Stimulated activated naive CD8-positive, alpha-beta T cell treated with anti-CD3 and anti-CD28 coated beads, Interleukin-15, Interleukin-2, amounts not matched to agents 100 U/mL and 50 U/mL, for 24 hours (primary cell): ENCODE data around the gene ZSWIM1.
"Not testable (repeated sequence)": the region's sequence is repeated elsewhere in the genome, so short reads cannot be mapped to it uniquely, and the experiment has no call there.

Experiments
- ATAC-seq: fragments of 150-1000 bp; cut with Tn5 transposase; one replicate; pipeline ENCODE4 v1.10.0; 2021
- DNase-seq: peaks from one replicate; pipeline ENCODE4 v3.0.0; 2021

The ZSWIM1 gene

DNA sequence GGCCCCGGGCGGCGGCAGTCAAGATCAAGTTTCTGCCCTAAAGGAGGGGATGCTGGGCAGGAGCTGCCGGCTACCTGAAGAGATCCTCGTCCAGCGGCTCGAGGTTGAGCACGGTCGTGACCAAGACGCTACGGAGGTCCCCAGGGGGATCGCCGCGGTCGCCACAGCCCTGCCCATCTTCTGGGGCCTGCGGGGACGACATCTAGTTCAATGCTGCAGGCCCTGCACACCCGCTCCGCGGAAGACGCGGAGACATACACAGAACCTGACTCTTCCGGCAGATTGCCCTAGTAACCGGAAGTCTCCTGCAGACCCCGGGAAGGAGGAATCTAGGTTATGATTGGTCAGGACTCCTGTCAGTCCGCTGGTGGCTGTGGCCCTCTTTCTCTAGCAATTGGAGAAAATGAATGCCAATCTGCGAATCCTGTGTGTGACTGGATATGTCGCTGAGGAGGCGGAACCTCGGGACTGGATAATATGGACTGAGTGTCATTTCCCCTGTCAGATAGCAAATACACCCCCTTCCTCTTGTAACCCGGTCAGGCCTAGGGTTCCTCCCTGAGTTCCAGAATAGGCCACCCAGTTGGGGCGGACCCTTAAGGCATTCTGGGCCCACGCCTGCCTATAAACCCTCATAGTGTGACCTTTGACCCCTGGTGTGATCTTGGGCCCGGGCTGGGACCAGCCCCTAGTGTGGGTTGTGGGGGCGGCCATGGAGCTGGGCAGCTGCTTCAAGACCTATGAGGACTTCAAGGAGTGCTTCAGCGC is 23.7 kb upstream of the ZSWIM1 start, which contains the start of the genes ACOT8 and ZSWIM3:
Gene ACOT8 (minus strand): TSS at position 279 of the 768 bp plus-strand sequence. CDS start 77 bp downstream, at position 202.
Gene ZSWIM3 (plus strand): TSS at position 501 of the 768 bp plus-strand sequence. CDS start 212 bp downstream, at position 713.
- ATAC-seq, result peak; percentile 99
- peak; percentile 89 for DNase-seq

DNA sequence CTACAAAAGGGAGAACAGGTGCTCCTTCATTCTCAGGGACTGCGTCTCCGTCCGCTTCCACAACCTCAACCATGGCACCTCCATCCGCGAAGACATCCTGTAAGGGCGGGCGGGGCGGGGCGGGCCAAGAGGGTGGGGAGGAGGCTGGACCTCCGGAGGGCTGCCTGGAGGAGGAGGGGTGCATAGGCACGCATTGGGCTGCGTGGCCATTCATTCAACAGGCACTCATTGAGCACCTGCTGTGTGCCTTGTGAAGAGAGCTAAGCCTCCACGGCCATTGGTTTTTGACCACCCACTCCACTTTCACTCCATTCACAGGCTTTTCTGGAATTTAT is 23.2 kb upstream of the ZSWIM1 start:
- ATAC-seq, result peak; percentile 41
- peak; percentile 61 for DNase-seq

GRCh38 chr20:45859916-45860315 is 21.1 kb upstream of the ZSWIM1 start:
- DNase-seq (no peak), ATAC-seq (no peak)

DNA sequence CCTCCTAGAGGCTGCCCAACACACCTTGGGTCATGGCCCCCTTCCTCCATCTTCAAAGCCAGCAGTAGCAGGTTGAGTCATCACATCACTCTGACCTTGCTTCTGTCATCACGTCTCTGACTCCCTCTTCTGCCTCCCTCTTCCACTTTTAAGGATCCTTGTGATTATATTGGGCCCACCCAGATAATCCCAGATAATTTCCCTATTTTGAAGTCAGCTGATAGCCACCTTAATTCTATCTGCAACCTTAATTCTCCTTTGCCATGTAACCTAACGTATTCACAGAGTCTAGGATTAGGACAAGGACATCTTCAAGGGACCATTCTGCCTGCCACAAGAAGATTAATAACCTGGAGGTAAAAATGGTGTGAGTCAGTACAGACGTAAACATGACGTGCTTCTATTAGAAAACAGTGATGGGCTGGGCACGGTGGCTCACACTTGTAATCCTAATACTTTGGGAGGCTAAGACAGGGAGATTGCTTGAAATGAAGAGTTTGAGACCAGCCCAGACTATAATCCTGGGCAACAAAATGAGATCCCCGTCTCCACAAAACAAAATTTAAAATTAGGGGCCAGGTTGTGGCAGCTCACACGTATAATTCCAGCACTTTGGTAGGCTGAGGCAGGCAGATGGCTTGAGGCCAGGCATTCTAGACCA is 20.3 kb upstream of the ZSWIM1 start:
- DNase-seq (no peak), ATAC-seq (no peak)

- no peak for ATAC-seq
- no peak for DNase-seq
Measured at GRCh38 chr20:45861221-45862075, 19.6 kb upstream of the ZSWIM1 start.

DNA sequence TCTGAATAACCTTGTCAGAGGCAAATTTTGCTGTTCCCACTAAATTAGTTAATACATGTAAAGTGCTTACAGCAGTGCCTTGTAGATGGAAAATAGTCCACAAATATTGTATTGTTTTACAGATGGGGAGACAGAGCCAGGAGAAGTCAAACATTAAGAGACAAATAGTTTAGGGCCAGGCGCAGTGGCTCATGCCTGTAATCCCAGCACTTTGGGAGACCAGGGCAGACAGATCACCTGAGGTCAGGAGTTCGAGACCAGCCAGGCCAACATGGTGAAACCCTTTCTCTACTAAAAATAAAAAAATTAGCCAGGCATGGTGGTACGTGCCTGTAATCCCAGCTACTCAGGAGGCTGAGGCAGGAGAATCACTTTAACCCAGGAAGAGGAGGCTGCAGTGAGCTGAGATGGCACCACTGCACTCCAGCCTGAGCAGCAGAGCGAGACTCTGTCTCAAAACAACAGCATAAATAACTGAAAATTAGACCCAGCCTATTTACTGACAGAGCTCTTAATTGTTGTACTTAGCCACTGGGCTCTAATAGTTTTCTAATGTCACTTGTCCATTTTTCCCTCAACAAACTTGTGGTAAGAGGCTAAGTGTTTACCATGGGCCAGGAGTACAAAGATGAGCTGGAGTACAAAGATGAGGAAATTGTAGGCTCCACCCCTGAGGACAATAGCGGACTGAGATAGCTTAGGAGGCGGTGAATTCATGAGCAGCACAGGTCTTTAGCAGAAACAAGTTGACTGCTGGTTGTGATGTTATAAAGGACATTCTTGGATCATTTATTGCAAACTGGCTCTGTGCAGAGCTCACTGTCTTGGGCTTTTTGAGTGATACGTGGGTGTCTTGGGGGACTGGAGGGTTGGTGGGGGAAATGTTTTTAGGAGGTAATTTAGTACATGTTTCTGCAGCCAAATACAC is 17.2 kb upstream of the ZSWIM1 start:
- DNase-seq, result no peak
- no peak for ATAC-seq

- ATAC-seq, result no peak
- no peak for DNase-seq
Measured at GRCh38 chr20:45866454-45866853, 14.6 kb upstream of the ZSWIM1 start.

- ATAC-seq (no peak), DNase-seq (no peak)
Measured at GRCh38 chr20:45867136-45867818, 13.8 kb upstream of the ZSWIM1 start.

GRCh38 chr20:45867819-45868176 is 13.2 kb upstream of the ZSWIM1 start:
- ATAC-seq, result no peak
- DNase-seq, result no peak

- no peak for ATAC-seq
- DNase-seq, result no peak
Measured at GRCh38 chr20:45872626-45873025, 8.4 kb upstream of the ZSWIM1 start.

DNA sequence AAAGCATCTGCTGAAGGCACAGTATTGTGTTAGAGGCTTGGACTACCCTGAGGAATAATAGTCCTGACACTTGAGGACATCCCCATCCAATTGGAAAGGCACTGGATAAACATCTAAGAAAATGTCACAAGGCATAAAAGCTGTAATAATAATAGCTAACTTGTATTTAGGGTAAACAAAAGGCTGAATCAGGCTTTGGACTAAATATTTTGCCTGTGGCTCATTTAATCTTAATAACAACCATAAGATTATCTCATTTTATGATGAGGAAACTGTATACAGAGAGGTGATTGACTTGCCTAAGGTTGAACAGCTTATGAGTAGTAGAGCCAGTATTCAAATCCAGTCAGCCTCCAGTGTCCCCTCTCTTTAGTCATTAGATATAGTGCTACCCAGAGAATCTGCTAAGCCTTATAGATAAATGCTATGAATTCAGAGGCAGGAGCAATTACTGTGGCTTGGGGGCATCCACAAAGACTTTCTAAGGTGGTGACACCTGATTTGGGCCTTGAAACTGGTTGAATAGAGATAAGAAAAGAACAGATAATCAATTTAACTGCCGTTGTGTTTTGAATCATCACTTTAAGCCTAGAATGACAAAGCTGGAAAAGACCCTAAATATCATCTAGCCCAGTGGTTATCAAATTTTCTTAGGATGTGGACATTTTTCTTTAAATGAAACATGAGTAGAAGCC is 7.5 kb upstream of the ZSWIM1 start:
- DNase-seq (no peak), ATAC-seq (no peak)

GRCh38 chr20:45874104-45874481 is 6.9 kb upstream of the ZSWIM1 start:
- not testable (repeated sequence) for DNase-seq, ATAC-seq

- DNase-seq (no peak), ATAC-seq (no peak)
Measured at GRCh38 chr20:45874576-45874975, 6.5 kb upstream of the ZSWIM1 start.

DNA sequence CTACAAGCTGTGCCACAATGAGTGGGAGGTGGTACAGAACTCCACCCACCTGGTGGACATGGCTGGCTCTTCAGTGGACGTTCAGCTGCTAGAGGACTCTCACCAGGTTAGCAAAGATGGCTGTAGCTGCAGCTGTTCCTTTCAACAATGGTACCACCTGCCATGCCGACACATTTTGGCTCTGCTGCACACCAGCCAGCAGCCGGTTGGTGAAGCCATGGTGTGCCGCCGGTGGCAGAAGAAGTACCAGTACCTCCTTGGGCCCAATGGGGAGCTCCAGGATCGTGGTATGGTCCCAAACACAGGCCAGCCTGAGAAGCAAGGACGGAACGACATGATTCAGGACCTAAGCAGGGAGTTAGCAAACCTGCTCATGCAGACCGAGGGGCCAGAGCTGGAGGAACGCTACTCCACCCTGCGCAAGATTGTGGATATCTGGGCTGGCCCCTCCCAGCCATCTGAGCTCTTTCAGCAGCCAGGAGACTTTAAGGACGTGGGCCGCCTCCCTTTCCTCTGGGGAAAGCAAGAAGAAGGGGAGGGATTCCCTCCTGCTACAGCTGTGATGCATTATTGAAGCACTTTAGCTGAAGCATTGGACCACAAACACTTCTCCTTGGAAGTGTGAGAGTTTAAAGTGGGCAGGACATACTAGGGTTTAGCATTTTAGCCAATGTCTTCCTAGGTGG is 2.8 kb upstream of the ZSWIM1 start:
- no peak for ATAC-seq
- no peak for DNase-seq

DNA sequence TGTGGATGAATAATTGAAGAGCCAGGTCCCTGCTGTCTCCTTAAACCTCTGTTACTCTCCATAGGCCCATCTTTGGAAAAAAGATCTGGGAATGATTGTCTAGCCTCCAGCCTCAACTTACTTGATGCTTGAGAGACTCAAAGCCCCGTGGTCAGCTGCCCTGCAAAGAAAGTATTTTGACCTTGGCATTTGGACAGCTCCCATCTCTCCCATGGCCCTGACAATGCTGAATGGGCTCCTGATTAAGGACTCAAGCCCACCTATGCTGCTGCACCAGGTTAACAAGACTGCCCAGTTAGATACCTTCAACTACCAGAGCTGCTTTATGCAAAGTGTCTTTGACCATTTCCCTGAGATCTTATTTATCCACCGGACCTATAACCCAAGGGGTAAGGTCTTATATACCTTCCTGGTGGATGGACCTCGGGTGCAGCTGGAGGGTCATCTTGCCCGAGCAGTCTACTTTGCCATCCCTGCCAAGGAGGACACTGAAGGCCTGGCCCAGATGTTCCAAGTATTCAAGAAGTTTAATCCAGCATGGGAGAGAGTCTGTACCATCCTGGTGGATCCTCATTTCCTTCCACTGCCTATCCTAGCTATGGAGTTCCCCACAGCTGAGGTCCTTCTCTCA is 1.6 kb downstream of the ZSWIM1 start:
- no peak for DNase-seq
- no peak for ATAC-seq

DNA sequence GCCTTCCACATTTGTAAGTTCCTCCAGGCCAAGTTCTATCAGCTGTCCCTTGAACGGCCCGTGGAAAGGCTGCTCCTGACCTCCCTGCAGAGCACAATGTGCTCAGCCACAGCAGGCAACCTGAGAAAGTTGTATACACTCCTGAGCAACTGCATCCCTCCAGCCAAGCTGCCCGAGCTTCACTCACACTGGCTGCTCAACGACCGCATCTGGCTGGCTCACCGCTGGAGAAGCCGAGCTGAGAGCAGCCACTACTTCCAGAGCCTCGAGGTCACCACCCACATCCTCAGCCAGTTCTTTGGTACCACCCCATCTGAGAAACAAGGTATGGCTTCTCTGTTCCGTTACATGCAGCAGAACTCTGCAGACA is 2.1 kb downstream of the ZSWIM1 start:
- ATAC-seq (no peak), DNase-seq (no peak)

DNA sequence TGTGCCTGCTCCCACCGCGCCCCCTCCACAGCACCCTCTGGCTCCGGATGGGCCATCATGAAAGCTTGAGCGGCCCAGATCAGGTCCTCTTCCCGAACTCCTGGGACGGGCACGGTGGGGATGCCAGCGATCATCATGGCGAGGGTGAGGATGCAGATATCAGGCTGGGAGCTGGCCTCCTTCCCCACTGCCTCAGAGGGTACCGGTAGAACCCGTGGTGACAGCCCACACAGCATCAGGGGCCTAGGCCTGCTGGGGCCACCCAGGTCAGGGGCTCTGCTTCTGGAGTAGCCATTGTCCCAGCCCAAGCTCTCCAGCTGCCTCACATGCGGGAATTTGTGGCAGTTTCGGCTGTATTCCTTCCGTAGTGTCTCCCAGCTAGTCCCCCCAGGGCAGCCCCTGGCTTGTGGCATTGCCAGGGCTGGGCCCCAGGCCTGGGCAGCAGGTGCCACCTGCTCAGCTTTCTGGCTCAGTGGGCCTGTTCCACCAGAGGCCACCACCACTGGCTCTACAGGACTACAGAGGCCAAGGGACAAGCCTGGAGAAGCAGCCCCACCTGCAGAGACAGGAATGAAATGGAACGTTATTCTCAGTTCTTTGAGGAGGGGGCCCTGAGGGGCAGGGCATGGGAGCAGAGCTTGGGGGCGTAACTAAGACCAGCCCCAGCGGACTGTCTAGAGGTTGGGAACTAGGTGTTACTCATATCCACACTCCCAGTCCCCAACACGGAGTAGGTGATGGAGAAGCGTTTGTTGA is 5.7 kb downstream of the ZSWIM1 start:
- no peak for ATAC-seq
- DNase-seq, result no peak

GRCh38 chr20:45887346-45887715 is 6.3 kb downstream of the ZSWIM1 start, which contains the start of gene SPATA25:
TSS of gene SPATA25 (minus strand) at chr20:45887622. CDS start at chr20:45887590, 32 bp downstream.
- ATAC-seq, result no peak

DNA sequence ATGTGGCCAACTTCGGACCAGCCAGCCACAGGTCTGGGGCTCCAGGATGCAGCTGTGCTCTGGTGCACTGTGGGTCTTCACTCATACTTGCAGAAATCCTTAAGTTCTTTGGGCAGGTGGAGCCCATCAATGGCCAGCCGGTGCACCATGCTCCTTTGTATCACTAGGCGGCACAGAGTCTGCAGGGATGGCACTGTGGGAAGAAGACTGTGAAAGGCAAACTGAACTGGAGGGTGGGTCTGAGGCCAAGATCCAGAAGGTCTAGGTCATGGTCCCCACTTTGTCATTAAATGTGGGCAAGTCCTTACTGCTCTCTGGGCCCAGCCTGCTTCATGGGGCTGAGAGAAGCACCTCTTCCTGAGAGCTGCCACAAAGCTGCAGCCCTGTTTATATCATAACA is 7.7 kb downstream of the ZSWIM1 start:
- ATAC-seq, result no peak
- no peak for DNase-seq

More at GRCh38 chr20:45887346-45887715, 6.3 kb downstream of the ZSWIM1 start, which contains the start of gene SPATA25:
- no peak for DNase-seq
